Activated CD4-positive, alpha-beta T cell treated with anti-CD3 and anti-CD28 coated beads, Interleukin-2, Interleukin-4, amounts not matched to agents 100 ng/mL and 50 ng/mL, durations not matched to agents 16 hours and 8 hours (primary cell): ENCODE data around the gene ATG9A.
A peak's percentile ranks its signal among the peaks of the same experiment; 100 is the strongest.

Source experiments
- DNase-seq: peaks from one replicate; pipeline ENCODE4 v3.0.0-alpha.2; 2020; ENCODE audit warnings: low spot score

Gene ATG9A

GRCh38 chr2:219175928-219176817 lies 53.3 kb downstream of the ATG9A start:
- peak; percentile 20 for DNase-seq

- no peak for DNase-seq
Observed at GRCh38 chr2:219175486-219175885, 54.0 kb downstream of the ATG9A start.

- no peak for DNase-seq
Observed at GRCh38 chr2:219174801-219175200, 54.6 kb downstream of the ATG9A start.

GRCh38 chr2:219174146-219174545 lies 55.3 kb downstream of the ATG9A start:
- no peak for DNase-seq

GRCh38 chr2:219173176-219173575 lies 56.3 kb downstream of the ATG9A start:
- DNase-seq, result no peak

- no peak for DNase-seq
Observed at GRCh38 chr2:219172231-219173154, 56.9 kb downstream of the ATG9A start.

- DNase-seq, result peak; percentile 37
Observed at GRCh38 chr2:219171231-219171651, 58.2 kb downstream of the ATG9A start.

- peak; percentile 17 for DNase-seq
Observed at GRCh38 chr2:219169930-219170654, 59.3 kb downstream of the ATG9A start, which contains the start of gene SLC23A3. Gene SLC23A3, minus strand, starts transcription at chr2:219170029. Its CDS starts 45 bp downstream, at chr2:219169984.
